KMS-11 (cell line): ENCODE measurements around the gene SLC25A29.
"Not testable (repeated sequence)": the region's sequence is repeated elsewhere in the genome, so short reads cannot be mapped to it uniquely, and the experiment has no call there.

Source experiments
- H2AFZ ChIP-seq: fragments of 200-600 bp; sonication (generic); 2 replicates; pipeline ENCODE4 v1.6.1; 2016; ENCODE audit warnings: antibody characterized with exemption, mixed run types, low read depth
- H3K27ac ChIP-seq: fragments of 200-600 bp; sonication (generic); 2 replicates; pipeline ENCODE4 v1.6.1; 2016; ENCODE audit warnings: mild to moderate bottlenecking, mixed run types
- H3K27me3 ChIP-seq: fragments of 200-600 bp; sonication (generic); 2 replicates; pipeline ENCODE4 v1.6.1; 2017; ENCODE audit warnings: mild to moderate bottlenecking, low read depth, mixed run types, moderate library complexity; ENCODE audit not compliant: insufficient read depth
- H3K36me3 ChIP-seq: fragments of 200-600 bp; sonication (generic); 2 replicates; pipeline ENCODE4 v1.6.1; 2017; ENCODE audit warnings: mild to moderate bottlenecking, mixed run types; ENCODE audit not compliant: insufficient read depth
- H3K4me1 ChIP-seq: fragments of 200-600 bp; sonication (generic); 2 replicates; pipeline ENCODE4 v1.6.1; 2016; ENCODE audit warnings: mild to moderate bottlenecking, low read depth, mixed run types; ENCODE audit not compliant: poor library complexity, severe bottlenecking
- H3K4me2 ChIP-seq: fragments of 200-600 bp; sonication (generic); 2 replicates; pipeline ENCODE4 v1.7.0; 2016; ENCODE audit warnings: mild to moderate bottlenecking, mixed run types
- H3K4me3 ChIP-seq: fragments of 200-600 bp; sonication (generic); IDR thresholded peaks from 2 replicates; pipeline ENCODE4 v1.6.1; 2017; ENCODE audit warnings: low read depth, low read length, mixed read lengths; ENCODE audit not compliant: insufficient read depth
- H3K79me2 ChIP-seq: fragments of 200-600 bp; sonication (generic); 2 replicates; pipeline ENCODE4 v1.6.1; 2016; ENCODE audit warnings: low read depth, mixed run types; ENCODE audit not compliant: insufficient read depth
- H3K9ac ChIP-seq: fragments of 200-600 bp; sonication (generic); 2 replicates; pipeline ENCODE4 v1.6.1; 2016; ENCODE audit warnings: mild to moderate bottlenecking, mixed run types
- H4K20me1 ChIP-seq: fragments of 200-600 bp; sonication (generic); 2 replicates; pipeline ENCODE4 v1.6.1; 2016; ENCODE audit warnings: mild to moderate bottlenecking, mixed run types; ENCODE audit not compliant: insufficient read depth
- CTCF ChIP-seq: fragments of 200-600 bp; sonication (generic); conservative IDR thresholded peaks from 2 replicates; pipeline ENCODE4 v1.6.1; 2017; ENCODE audit warnings: low read depth, mild to moderate bottlenecking, antibody characterized with exemption, low read length, moderate library complexity, mixed read lengths

SLC25A29 gene

GRCh38 chr14:100302616-100303015, 3.6 kb downstream of the SLC25A29 start:
- no peaks in the 10 kb centered on the region for H3K27me3 ChIP-seq
- no peak overlapping the region for H2AFZ ChIP-seq
- no peak overlapping the region for H3K4me3 ChIP-seq
- no peak for TF ChIP-seq CTCF
- no peak overlapping the region for H3K4me2 ChIP-seq
- no peaks in the 10 kb centered on the region for H3K79me2 ChIP-seq
- no peak overlapping the region for H3K9ac ChIP-seq
- H3K27ac ChIP-seq, result no peak overlapping the region
- no peaks in the 10 kb centered on the region for H4K20me1 ChIP-seq
- no peaks in the 10 kb centered on the region for H3K4me1 ChIP-seq
- no peaks in the 10 kb centered on the region for H3K36me3 ChIP-seq

GRCh38 chr14:100299238-100299560, 7.0 kb downstream of the SLC25A29 start:
- TF ChIP-seq CTCF, result no peak
- Histone ChIP-seq H3K4me2 (no peak overlapping the region), H3K4me3 (no peak overlapping the region), H3K9ac (no peak overlapping the region), H2AFZ (no peak overlapping the region), H3K79me2 (no peaks in the 10 kb centered on the region), H3K36me3 (no peaks in the 10 kb centered on the region), H3K4me1 (no peaks in the 10 kb centered on the region), H3K27me3 (no peaks in the 10 kb centered on the region), H4K20me1 (no peaks in the 10 kb centered on the region), H3K27ac (no peak overlapping the region)

GRCh38 chr14:100298551-100299237, 7.5 kb downstream of the SLC25A29 start:
- Histone ChIP-seq H3K79me2 (no peaks in the 10 kb centered on the region), H2AFZ (no peak overlapping the region), H3K9ac (no peak overlapping the region), H3K4me2 (no peak overlapping the region), H3K27ac (no peak overlapping the region), H3K27me3 (no peaks in the 10 kb centered on the region), H3K4me3 (no peak overlapping the region), H3K36me3 (no peaks in the 10 kb centered on the region), H4K20me1 (no peaks in the 10 kb centered on the region), H3K4me1 (no peaks in the 10 kb centered on the region)
- TF ChIP-seq CTCF, result no peak

- H3K27me3 ChIP-seq, result no peaks in the 10 kb centered on the region
- H3K4me2 ChIP-seq, result no peak overlapping the region
- no peak overlapping the region for H2AFZ ChIP-seq
- H3K36me3 ChIP-seq, result no peaks in the 10 kb centered on the region
- no peak overlapping the region for H3K9ac ChIP-seq
- no peaks in the 10 kb centered on the region for H3K79me2 ChIP-seq
- H4K20me1 ChIP-seq, result no peaks in the 10 kb centered on the region
- H3K4me1 ChIP-seq, result no peaks in the 10 kb centered on the region
- no peak overlapping the region for H3K27ac ChIP-seq
- no peak overlapping the region for H3K4me3 ChIP-seq
- TF ChIP-seq CTCF, result no peak
Measured at GRCh38 chr14:100297320-100298300, 8.6 kb downstream of the SLC25A29 start.

- not testable (repeated sequence) for H2AFZ ChIP-seq, H3K36me3 ChIP-seq, H3K27me3 ChIP-seq, H3K4me3 ChIP-seq, H3K79me2 ChIP-seq, H3K4me1 ChIP-seq, H3K27ac ChIP-seq, H3K4me2 ChIP-seq, H3K9ac ChIP-seq, H4K20me1 ChIP-seq
Measured at GRCh38 chr14:100296729-100297128, 9.5 kb downstream of the SLC25A29 start.
